HG02852 (cell line): ENCODE results near the gene TFRC.
"Not testable (repeated sequence)": the region's sequence is repeated elsewhere in the genome, so short reads cannot be mapped to it uniquely, and the experiment has no call there.

ENCODE experiments used
- ATAC-seq: cut with Tn5 transposase; IDR thresholded peaks from one replicate; pipeline ENCODE4 v1.9.1; 2021; ENCODE audit warnings: mild to moderate bottlenecking, moderate library complexity; ENCODE audit not compliant: unreplicated experiment

The TFRC gene

GRCh38 chr3:196081834-196082618 is at the start of gene TFRC:
TFRC (minus strand) TSS chr3:196082090; CDS start chr3:196077099, 4,991 bp downstream.
- peak; percentile 89 for ATAC-seq

DNA sequence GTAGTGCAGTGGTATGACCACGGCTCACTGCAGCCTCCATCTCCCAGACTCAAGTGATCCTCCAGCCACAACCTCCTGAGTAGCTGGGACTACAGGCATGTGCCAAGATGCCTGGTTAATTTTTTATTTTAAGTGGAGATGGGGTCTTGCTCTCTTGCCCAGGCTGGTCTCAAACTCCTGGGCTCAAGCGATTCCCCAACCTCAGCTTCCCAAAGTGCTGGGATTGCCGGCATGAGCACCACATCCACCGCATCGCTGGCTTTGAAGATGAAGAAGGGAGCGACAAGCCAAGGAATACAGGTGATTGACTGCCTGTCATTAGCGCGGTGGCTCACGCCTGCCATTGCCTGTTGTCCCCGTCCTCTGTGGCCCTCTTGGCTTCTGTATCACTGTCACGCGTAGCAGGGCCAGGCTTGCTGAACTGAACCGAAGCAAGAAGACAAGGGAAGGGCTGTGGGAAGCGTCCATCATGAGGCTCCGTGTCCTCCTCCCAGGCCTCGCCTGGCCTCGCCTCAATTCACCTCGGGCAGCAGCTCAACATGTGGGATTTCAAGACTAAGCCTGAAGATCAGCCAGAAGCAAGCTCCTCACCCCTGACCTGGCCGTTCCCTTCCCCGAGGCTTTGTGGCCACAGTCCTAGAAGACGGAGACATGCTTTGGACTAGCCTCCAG is 46.4 kb upstream of the TFRC start:
- no peak for ATAC-seq

DNA sequence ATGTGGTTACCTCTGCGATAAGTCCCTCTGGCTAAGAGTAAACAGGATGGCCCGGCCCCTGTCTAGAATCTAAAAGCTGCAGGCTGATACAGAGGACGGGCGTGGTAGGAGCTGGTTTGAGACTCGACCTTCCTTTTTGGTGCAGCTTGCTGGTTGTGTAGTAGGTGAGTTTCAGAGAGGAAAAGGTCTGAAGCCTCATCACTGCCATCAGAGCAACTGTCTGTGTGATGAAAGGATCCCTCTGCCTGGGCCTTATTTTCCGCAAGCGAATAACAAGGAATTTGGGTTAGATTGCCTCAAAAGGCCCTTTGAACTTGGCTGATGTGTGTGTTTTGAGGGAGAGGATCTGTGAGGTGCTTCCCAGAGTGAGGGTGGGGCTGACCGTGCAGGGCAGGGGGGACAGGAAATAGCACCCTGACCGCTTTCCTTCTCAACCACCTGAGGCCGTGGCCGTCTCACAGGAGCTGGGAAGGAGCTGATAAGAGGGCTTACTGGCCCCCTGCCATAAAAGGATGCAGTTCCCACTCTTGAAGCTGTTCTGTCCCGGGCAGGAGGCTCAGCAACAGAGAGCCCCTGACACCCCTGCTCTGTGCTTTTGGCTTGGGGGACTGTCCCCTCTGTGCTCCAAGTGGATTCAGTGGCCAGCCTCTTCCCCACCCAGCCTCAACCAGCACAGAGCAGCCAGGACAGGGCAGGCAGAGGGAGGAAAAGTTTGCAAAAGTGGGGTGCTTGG is 45.6 kb upstream of the TFRC start:
- no peak for ATAC-seq

DNA sequence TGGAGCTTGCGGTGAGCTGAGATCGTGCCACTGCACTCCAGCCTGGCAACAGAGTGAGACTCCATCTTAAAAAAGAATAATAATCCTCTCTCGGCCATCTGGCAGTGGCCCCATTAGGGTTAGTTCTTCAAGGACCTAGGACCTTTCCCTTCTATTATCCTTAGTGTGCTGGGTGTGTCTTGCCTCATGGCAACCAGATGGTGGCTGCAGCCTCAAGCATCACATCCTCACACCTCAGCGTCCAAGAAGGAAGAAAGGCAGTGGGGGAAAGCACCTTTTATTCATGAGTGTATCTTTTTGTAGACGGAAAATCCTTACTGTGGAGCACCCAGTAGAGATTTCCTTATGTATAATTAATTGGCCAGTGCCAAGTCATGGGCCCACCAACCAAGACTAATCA is 42.7 kb upstream of the TFRC start:
- ATAC-seq = no peak

- no peak for ATAC-seq
Measured at GRCh38 chr3:196122688-196123046, 40.8 kb upstream of the TFRC start.

GRCh38 chr3:196122021-196122687 is 40.3 kb upstream of the TFRC start:
- no peak for ATAC-seq

DNA sequence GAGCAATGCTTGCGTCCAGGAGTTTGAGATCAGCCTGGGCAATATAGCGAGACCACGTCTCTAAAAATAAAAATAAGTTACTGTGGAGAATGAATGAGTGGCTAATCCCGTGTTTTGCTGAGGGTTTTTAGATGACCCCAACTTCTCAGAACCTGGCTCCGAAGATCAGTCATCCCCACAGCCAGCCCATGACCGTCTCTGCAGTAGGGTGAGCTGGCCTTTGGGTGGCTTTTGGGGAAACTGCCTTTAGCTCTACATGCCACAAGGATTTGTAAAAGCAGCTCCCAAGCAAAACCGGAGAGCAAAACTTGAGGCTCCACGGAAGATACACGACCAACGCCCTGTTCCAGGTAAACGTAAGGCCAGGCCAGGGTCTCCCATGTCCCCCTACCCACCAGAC is 39.2 kb upstream of the TFRC start:
- ATAC-seq = no peak

DNA sequence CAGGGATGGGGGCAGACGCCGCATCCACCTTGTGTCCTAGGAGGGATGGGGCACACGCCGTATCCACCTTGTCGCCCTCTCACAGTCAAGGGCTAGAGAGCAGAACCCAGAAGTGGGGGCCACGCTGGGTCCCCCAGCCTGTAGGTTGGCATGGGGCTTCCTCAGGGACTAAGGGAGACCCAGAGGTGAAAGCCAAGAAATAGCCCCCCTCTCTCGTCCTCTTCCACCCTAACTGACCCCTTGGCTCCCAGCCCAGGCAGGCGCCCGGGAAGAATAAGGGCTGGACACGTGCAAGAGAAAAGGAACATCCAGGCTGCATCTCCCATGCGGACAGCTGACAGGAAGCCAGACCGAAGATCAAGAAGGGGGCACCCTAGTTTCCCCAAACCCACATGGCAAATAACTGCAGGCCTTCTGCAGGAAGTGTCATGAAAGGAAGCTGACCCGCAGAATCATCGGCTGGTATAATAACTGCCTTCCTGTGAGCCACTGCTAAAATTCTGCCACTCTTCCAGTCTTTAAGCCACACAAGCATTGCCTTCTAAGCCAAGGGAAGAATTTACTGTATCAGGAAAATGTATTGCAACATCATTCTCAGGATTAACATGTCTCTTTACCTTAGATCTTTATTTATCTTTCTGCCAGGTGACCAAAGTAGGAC is 38.5 kb upstream of the TFRC start:
- ATAC-seq = no peak

GRCh38 chr3:196117809-196118208 is 35.9 kb upstream of the TFRC start:
- ATAC-seq = no peak

DNA sequence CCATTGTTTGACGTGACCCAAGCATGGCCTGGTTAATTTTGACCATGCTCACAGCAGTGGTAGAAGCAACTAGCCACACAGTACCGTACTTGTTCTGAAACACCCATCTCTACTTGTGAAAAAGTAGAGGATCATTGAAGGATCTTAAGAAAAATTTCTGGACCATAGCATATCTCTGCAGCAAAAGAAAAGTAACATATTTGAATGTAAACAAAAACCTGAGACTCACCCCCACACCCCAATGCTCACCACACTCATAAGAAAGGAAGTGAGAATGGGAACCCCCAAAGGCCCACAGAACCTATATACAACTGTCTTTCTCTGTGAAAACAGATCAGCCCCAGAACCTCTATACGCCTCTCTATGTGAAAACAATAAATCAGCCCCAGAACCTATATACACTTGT is 33.8 kb upstream of the TFRC start:
- peak; percentile 62 for ATAC-seq

DNA sequence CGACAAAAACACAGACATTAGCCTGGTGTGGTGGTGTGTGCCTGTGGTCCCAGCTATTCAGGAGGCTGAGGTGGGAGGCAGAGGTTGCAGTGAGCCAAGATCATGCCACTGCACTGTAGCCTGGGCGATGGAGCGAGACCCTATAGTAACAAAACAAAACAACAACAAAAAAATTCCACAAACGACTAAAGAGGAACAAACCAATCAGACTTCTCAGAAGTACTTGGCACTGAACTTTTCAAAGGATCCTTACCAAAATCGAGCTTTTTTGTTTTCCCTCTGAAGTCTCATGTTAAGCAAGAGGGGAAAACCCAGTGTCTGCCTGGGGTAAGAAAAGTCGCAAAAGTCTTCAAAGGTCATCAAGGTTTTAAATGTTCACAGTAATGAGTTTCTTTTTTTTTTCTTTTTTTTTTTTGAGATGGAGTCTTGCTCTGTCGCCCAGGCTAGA is 30.1 kb upstream of the TFRC start:
- ATAC-seq = no peak

DNA sequence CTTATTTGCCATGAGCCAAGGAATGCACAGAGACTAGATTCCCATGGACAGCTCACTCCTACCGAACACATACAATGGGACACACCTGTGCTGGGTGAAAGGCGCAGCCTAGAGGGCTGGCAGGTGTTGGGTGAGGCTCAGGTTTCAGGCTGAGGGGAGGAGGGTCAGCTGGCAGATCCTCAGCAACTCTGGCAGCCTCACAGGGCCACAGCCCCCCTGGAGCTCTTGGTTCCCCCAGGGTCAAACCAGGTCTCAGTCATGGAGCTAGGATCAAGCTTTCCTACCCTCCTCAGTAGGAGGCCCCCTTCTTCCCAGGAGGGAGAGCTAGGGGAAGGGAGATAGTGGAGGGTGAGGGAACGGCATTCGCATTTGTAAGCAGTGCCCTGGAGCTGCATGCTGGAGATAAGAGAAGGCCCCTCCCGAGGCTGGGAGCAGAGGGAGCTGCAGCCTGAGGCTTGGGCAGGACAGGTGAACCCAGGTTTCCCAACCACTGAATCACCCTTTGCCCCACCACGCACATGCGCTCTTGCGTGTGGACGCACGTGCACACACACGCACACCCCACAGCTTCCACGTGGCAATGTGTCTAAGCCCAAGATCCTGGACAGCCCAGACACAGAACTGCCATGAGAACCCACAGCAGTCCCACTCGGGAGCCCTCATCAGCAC is 26.3 kb upstream of the TFRC start:
- ATAC-seq = no peak

GRCh38 chr3:196104707-196105106 is 22.8 kb upstream of the TFRC start:
- ATAC-seq = not testable (repeated sequence)

GRCh38 chr3:196098365-196098980 is 16.6 kb upstream of the TFRC start:
- not testable (repeated sequence) for ATAC-seq

DNA sequence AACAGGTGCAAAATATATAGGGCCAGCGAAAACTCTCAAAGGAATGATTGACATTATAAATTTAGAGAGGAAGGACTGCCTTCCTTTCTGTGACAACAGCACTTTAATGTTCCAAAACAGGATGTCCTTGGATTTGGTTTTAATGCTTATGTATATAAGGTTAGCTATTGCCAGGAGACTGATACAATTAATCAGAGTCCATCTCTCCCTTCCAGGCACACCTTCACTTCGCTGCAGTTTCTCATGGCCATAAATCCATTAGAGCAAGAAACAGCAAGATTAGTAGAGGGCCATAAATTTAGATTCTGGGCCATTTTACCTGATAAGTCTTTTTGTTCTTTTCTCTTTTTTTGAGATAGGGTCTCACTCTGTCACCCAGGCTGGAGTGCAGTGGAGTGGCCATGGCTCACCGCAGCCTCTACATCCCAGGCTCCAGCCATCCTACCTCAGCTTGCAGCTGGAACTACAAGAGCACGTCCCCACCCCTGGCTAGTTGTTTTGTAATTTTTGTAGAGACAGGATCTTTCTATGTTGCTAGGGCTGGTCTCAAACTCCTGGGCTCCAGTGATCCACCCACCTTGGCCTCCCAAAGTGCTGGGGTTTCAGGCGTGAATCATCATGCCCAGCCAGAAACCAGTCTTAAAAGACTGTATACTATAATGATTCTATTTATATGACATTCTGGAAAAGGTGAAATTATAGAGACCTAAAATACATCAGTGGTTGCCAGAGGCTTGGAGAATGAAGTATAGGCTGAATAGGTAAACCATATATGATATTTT is 15.7 kb upstream of the TFRC start:
- ATAC-seq = no peak

DNA sequence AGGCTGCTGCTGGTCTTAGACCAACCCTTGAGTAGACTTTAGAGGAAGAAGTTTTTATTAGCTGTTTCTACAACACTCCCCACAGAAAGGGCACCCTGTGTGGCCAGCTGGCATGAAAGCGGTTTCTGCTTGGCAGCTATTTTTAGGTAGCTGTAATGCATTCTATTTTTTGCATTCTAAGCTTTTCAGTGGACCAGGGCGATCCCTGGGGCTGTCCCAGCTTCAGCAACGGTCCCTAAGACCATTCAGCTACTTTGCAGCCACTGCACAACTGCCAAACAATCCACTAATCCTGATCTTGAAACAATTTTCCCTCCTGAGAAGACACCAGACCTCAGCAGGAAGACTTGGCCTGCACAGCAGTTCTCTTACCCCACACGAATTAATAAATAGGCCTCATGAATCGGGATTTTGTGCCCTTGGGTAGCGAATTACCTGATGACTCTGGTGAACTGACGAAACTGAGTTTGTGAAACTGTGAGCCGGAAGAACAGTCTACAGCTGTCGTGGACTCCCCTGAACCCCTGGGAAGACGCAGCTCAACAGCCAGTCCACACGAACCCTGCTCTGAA is 14.6 kb upstream of the TFRC start:
- peak; percentile 79 for ATAC-seq

DNA sequence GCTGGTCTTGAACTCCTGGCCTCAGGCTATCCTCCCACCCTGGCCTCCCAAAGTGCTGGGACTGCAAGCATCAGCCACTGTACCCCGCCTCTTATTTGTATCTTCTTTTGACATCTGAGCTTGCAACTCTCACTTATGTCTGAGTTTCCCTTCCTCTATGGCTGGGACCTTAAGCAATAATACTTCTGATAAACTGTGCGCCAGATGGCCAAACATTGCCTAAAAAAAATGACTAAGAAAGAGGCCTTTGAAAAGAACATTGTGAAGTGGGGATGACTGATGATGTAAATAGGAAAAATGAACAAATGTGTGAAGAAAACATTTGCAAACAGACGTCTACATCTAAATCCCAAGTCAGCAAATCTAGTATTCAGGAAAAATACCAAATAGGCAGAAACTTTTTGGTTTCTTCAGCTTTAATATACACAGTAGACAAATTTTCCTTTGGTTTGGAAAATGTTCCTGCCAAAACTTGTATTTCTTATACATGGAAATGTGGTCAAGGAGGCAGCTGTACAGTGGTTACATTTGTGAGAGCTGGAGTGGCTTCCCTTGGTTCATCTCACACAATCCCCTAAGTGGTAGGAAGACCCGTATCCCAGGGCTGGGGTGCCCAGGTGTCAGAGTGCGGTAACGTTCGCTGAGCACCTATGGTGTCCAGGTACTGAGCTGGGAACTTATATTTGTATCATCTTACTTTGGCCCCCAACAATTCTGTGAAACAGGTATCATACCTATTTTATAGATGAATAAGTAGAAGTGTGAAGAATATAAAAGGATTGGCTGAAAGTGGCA is 11.6 kb upstream of the TFRC start:
- no peak for ATAC-seq

DNA sequence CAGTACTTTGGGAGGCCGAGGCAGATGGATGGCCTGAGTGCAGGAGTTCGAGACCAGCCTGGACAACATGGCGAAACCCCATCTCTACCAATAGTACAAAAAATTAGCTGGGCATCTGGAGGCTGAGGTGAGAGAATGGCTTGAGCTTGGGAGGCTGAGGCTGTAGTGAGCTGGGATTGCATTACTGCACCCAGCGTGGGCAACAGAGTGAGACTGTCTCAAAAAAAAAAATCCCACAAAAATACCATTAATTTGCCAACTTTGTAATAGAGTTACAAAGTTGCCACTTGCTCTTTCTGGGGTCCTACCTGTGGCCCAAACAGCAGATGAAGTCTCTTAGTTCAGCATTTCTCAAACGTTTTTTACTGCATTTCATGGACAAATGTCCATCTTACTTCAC is 6.0 kb upstream of the TFRC start:
- ATAC-seq = no peak
